SK-N-SH (cell line): ENCODE data around the gene MARS1. TPM values are rescaled to one million over a fixed set of nuclear protein-coding genes. Genes with fewer than 3 reads are reported as not detected.

ENCODE experiments used
- CTCF ChIA-PET: fragments of 300-600, 350-600 bp; formaldehyde crosslinking; extraction: SDS; loops from one replicate; lab custom pipeline; 2021; lab: Yijun Ruan, JAX
- POLR2A ChIA-PET: fragments of 350-600 bp; sonication (Branson Sonifier 250); formaldehyde crosslinking; extraction: SDS; loops from one replicate; lab custom pipeline; 2020; ENCODE audit warnings: antibody characterized with exemption, inconsistent platforms; lab: Yijun Ruan, JAX
- DNase-seq: peaks from one replicate; pipeline ENCODE4 v3.0.0; 2012
- H2AFZ ChIP-seq: fragments of 200-600 bp; sonication (generic); 2 replicates; pipeline ENCODE4 v1.8.1; 2016; ENCODE audit warnings: antibody characterized with exemption, mild to moderate bottlenecking, low read depth
- H3F3A ChIP-seq: fragments of 200-600 bp; sonication (generic); replicated peaks from 2 replicates; pipeline ENCODE3; 2016; ENCODE audit warnings: antibody characterized with exemption, mild to moderate bottlenecking; ENCODE audit not compliant: insufficient read depth
- H3K27ac ChIP-seq, 2 experiments: fragments of 200-500 bp in 1 of 2; fragments of 200-600 bp in 1 of 2; sonication (Bioruptor generic) in 1 of 2; sonication (generic), shearing (Covaris generic) in 1 of 2; 2 replicates each; pipeline versions ENCODE4 v1.5.1 to v1.6.1; 2014 to 2016; ENCODE audit warnings: low read depth in 2 of 2, inconsistent platforms in 1 of 2, low read length in 1 of 2, mild to moderate bottlenecking in 1 of 2, mixed read lengths in 1 of 2
- H3K27me3 ChIP-seq: fragments of 200-600 bp; sonication (generic), shearing (Covaris generic); 2 replicates; pipeline ENCODE4 v1.6.1; 2016; ENCODE audit warnings: mixed run types; ENCODE audit not compliant: insufficient read depth
- H3K36me3 ChIP-seq, 2 experiments: fragments of 200-500 bp in 1 of 2; fragments of 200-600 bp in 1 of 2; sonication (Bioruptor generic) in 1 of 2; sonication (generic) in 1 of 2; replicated peaks in 1 of 2; 2 replicates each; pipeline versions ENCODE3 to v1.5.1; 2014 to 2016; ENCODE audit warnings: low read length in 1 of 2, mild to moderate bottlenecking in 1 of 2; ENCODE audit not compliant: insufficient read depth in 2 of 2, control insufficient read depth in 1 of 2
- H3K4me1 ChIP-seq, 2 experiments: fragments of 200-500 bp in 1 of 2; fragments of 200-600 bp in 1 of 2; sonication (Bioruptor generic) in 1 of 2; sonication (generic), shearing (Covaris generic) in 1 of 2; 2 replicates each; pipeline versions ENCODE4 v1.5.1 to v1.6.1; 2014 to 2016; ENCODE audit warnings: low read depth in 1 of 2, low read length in 1 of 2, mixed run types in 1 of 2; ENCODE audit not compliant: insufficient read depth in 2 of 2, control insufficient read depth in 1 of 2
- H3K4me2 ChIP-seq: fragments of 200-600 bp; sonication (generic), shearing (Covaris generic); 2 replicates; pipeline ENCODE4 v1.6.1; 2017; ENCODE audit warnings: mixed run types
- H3K4me3 ChIP-seq, 2 experiments: fragments of 200-500 bp in 1 of 2; fragments of 200-600 bp in 1 of 2; sonication (Bioruptor generic) in 1 of 2; sonication (generic), shearing (Covaris generic) in 1 of 2; 2 replicates each; pipeline versions ENCODE4 v1.5.1 to v1.8.1; 2014 to 2016; ENCODE audit warnings: low read depth in 2 of 2, inconsistent platforms in 1 of 2, low read length in 1 of 2, mild to moderate bottlenecking in 1 of 2, mixed read lengths in 1 of 2, moderate library complexity in 1 of 2
- H3K79me2 ChIP-seq: fragments of 200-600 bp; sonication (generic); 2 replicates; pipeline ENCODE4 v1.8.1; 2017; ENCODE audit warnings: mild to moderate bottlenecking; ENCODE audit not compliant: insufficient read depth
- H3K9ac ChIP-seq: fragments of 200-600 bp; sonication (generic); 2 replicates; pipeline ENCODE4 v1.6.1; 2017; ENCODE audit warnings: mixed run types
- H3K9me2 ChIP-seq: fragments of 200-600 bp; sonication (generic); 2 replicates; pipeline ENCODE4 v1.6.1; 2017; ENCODE audit warnings: mixed run types
- H3K9me3 ChIP-seq: fragments of 200-600 bp; sonication (generic); 2 replicates; pipeline ENCODE4 v1.6.1; 2017; ENCODE audit warnings: mixed run types, mild to moderate bottlenecking, moderate library complexity
- H4K20me1 ChIP-seq: fragments of 200-600 bp; sonication (generic); 2 replicates; pipeline ENCODE4 v1.6.1; 2017; ENCODE audit warnings: mild to moderate bottlenecking, mixed run types; ENCODE audit not compliant: insufficient read depth
- CHD2 ChIP-seq: fragments of 150-350 bp; IDR thresholded peaks from 2 replicates; pipeline ENCODE4 v1.6.1; 2018; ENCODE audit warnings: low read length; ENCODE audit not compliant: partially characterized antibody
- ELF1 ChIP-seq: IDR thresholded peaks from 2 replicates; pipeline ENCODE4 v1.4.0; 2012
- FOSL2 ChIP-seq: IDR thresholded peaks from 2 replicates; pipeline ENCODE4 v1.4.0; 2012; ENCODE audit warnings: low read depth, mild to moderate bottlenecking, moderate library complexity, borderline replicate concordance
- GABPA ChIP-seq: IDR thresholded peaks from 2 replicates; pipeline ENCODE4 v1.4.0; 2012; ENCODE audit warnings: low read depth, mild to moderate bottlenecking
- GATA2 ChIP-seq: sonication (generic); formaldehyde crosslinking; IDR thresholded peaks from 2 replicates; pipeline ENCODE4 v1.5.0; 2020; ENCODE audit warnings: mild to moderate bottlenecking, missing genetic modification reagents
- JUND ChIP-seq: IDR thresholded peaks from 2 replicates; pipeline ENCODE4 v1.4.0; 2012
- MXI1 ChIP-seq: IDR thresholded peaks from 2 replicates; pipeline ENCODE4 v1.6.1; 2012; ENCODE audit warnings: mild to moderate bottlenecking, low read depth, low read length, improper control_type of control experiment
- POLR2AphosphoS5 ChIP-seq: IDR thresholded peaks from 2 replicates; pipeline ENCODE4 v1.6.1; 2012; ENCODE audit warnings: low read depth, low read length
- RAD21 ChIP-seq: IDR thresholded peaks from 2 replicates; pipeline ENCODE4 v1.6.1; 2012; ENCODE audit warnings: mild to moderate bottlenecking, low read length
- RCOR1 ChIP-seq: fragments of 150-350 bp; IDR thresholded peaks from 2 replicates; pipeline ENCODE4 v1.6.1; 2017; ENCODE audit warnings: antibody characterized with exemption, low read length
- RFX5 ChIP-seq: IDR thresholded peaks from 2 replicates; pipeline ENCODE4 v1.6.1; 2012; ENCODE audit warnings: mild to moderate bottlenecking, improper control_type of control experiment, low read length
- RXRA ChIP-seq: IDR thresholded peaks from 2 replicates; pipeline ENCODE4 v1.4.0; 2012; ENCODE audit warnings: low read depth, mild to moderate bottlenecking, borderline replicate concordance
- SMC3 ChIP-seq: IDR thresholded peaks from 2 replicates; pipeline ENCODE4 v1.6.1; 2012; ENCODE audit warnings: low read depth, low read length, improper control_type of control experiment
- TAF1 ChIP-seq: IDR thresholded peaks from 2 replicates; pipeline ENCODE4 v1.6.1; 2012; ENCODE audit warnings: low read depth, mild to moderate bottlenecking, low read length, moderate library complexity, borderline replicate concordance
- TCF12 ChIP-seq: IDR thresholded peaks from 2 replicates; pipeline ENCODE4 v1.4.0; 2012
- TEAD4 ChIP-seq: IDR thresholded peaks from 2 replicates; pipeline ENCODE4 v1.4.0; 2012; ENCODE audit warnings: mild to moderate bottlenecking, borderline replicate concordance; ENCODE audit not compliant: insufficient read depth
- USF1 ChIP-seq: IDR thresholded peaks from 2 replicates; pipeline ENCODE4 v1.4.0; 2012; ENCODE audit warnings: low read depth, borderline replicate concordance
- WGBS: methylation state at CpG from one replicate; pipeline ENCODE4 v1.1.6; 2017; ENCODE audit warnings: low lambda C conversion rate; 5-methylcytosine and 5-hydroxymethylcytosine counted together
- polyA plus RNA-seq, 3 experiments: library from polyadenylated mRNA; depleted of rRNA; stranded (reverse); fragments of >200 nt; gene quantifications; 2 replicates each; pipeline ENCODE4 v1.2.3, GENCODE V29; 2012
- TF ChIP-seq, protein P1 (sequence below): IDR thresholded peaks from 2 replicates; pipeline ENCODE4; 2012
- TF ChIP-seq, protein P2 (sequence below): fragments of 150-350 bp; IDR thresholded peaks from 2 replicates; pipeline ENCODE4 v1.6.1; 2016; ENCODE audit warnings: mild to moderate bottlenecking, low read depth, low read length
- TF ChIP-seq, protein P3 (sequence below): IDR thresholded peaks from 2 replicates; pipeline ENCODE4 v1.6.1; 2012; ENCODE audit warnings: mild to moderate bottlenecking, low read depth, low read length, moderate library complexity
- TF ChIP-seq, protein P4 (sequence below): IDR thresholded peaks from 2 replicates; pipeline ENCODE4 v1.4.0; 2012; ENCODE audit warnings: low read depth, borderline replicate concordance

Gene MARS1
- 158 and 193 TPM in 2 replicates for polyA plus RNA-seq (2012; rRNA removed)
- polyA plus RNA-seq (2012; cell fraction: cytosol; rRNA removed): 85.9 and 105 TPM in 2 replicates
- 685 and 718 TPM in 2 replicates for polyA plus RNA-seq (2012; cell fraction: nucleus; rRNA removed)

DNA sequence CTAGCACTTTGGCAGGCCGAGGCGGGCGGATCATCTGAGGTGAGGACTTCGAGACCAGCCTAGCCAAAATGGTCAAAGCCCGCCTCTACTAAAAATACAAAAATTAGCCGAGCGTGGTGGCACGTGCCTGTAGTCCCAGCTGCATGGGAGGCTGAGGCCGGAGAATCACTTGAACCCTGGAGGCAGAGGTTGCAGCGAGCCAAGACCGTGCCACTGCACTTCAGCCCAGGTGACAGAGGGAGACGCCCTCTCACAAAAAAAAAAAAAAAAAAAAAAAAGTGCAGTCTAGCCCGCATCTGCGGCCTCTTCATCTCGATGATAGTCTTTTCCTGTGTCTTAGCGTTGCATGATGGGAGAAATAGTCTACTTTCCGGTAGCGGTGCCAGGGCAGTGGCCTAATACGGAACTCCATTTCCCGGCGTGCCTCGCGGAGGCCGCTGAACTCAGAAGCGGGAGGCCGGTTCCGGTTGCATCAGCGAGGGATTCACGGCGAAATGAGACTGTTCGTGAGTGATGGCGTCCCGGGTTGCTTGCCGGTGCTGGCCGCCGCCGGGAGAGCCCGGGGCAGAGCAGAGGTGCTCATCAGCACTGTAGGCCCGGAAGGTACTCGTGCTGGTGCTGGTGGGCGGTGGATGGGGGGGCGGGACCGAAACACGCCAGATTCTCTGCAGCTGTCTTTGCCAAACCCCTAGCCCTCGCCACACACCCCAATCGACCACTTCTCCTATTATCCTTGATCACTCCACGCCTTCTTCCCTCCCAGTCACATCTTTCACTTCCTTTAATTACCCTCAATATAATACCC is at the start of gene MARS1:
Gene MARS1 (plus strand): TSS at position 472 of the 805 bp plus-strand sequence. CDS start 23 bp downstream, at position 495.
- H4K20me1 ChIP-seq: 0 out of 2 replicates have a peak, but pooled peaks cover 4% of the 10 kb centered on the region
- H3K79me2 ChIP-seq: peaks cover 38% of the 10 kb centered on the region
- no peaks in the 10 kb centered on the region for H3K9me3 ChIP-seq
- H3K4me3 ChIP-seq: peak within 1 kb of the TSS; percentile 77 to 100
- ChIA-PET CTCF (interaction anchor here (0.9 to 6.1 kb wide), 7 partner anchors 14 to 245 kb away, joined by 3 to 28 read pairs (median 5); partner anchors contain the start of gene GLI1), POLR2A (interaction anchor here (0.6 to 2.1 kb wide), 7 partner anchors 10 to 1528 kb away, joined by 3 to 7 read pairs (median 5); partner anchors contain the start of genes DDIT3 and LRP1)
- DNase-seq: peak; percentile 92
- 18% methylated on average over 33 of the region's 47 CpGs for WGBS
- no peaks in the 10 kb centered on the region for H3K9me2 ChIP-seq
- H3K9ac ChIP-seq: peak within 1 kb of the TSS; percentile 94
- H3F3A ChIP-seq: peaks cover 10% of the 10 kb centered on the region
- peak within 1 kb of the TSS; percentile 95 for H2AFZ ChIP-seq
- peaks cover 30 to 42% of the 10 kb centered on the region in 2 experiments for H3K36me3 ChIP-seq
- H3K4me1 ChIP-seq: peaks cover 6 to 9% of the 10 kb centered on the region in 2 experiments; a peak in 3 of 4 replicates
- H3K4me2 ChIP-seq: peak within 1 kb of the TSS; percentile 90
- H3K27me3 ChIP-seq: no peaks in the 10 kb centered on the region
- H3K27ac ChIP-seq: peak within 1 kb of the TSS; percentile 73 to 74
- TF ChIP-seq JUND (no peak), TCF12 (peak; percentile 9; the same call in 1 of the 2 replicates), POLR2AphosphoS5 (peak; percentile 83), GATA2 (CRISPR knock-in tag) (no peak), TEAD4 (no peak), RFX5 (0 out of 2 replicates have a peak, but pooled peaks have one; percentile 30), GABPA (peak; percentile 95), ELF1 (peak; percentile 83), SMC3 (no peak), USF1 (no peak), RXRA (no peak), RCOR1 (no peak), FOSL2 (no peak), MXI1 (peak; percentile 69), RAD21 (no peak), CHD2 (peak; percentile 95), TAF1 (peak; percentile 76; the same call in 1 of the 2 replicates)
- TF ChIP-seq, protein P1, sequence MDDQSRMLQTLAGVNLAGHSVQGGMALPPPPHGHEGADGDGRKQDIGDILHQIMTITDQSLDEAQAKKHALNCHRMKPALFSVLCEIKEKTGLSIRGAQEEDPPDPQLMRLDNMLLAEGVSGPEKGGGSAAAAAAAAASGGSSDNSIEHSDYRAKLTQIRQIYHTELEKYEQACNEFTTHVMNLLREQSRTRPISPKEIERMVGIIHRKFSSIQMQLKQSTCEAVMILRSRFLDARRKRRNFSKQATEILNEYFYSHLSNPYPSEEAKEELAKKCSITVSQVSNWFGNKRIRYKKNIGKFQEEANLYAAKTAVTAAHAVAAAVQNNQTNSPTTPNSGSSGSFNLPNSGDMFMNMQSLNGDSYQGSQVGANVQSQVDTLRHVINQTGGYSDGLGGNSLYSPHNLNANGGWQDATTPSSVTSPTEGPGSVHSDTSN: peak; percentile 14; the same call in 1 of the 2 replicates
- TF ChIP-seq, protein P2, sequence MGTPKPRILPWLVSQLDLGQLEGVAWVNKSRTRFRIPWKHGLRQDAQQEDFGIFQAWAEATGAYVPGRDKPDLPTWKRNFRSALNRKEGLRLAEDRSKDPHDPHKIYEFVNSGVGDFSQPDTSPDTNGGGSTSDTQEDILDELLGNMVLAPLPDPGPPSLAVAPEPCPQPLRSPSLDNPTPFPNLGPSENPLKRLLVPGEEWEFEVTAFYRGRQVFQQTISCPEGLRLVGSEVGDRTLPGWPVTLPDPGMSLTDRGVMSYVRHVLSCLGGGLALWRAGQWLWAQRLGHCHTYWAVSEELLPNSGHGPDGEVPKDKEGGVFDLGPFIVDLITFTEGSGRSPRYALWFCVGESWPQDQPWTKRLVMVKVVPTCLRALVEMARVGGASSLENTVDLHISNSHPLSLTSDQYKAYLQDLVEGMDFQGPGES: no peak
- TF ChIP-seq, protein P3, sequence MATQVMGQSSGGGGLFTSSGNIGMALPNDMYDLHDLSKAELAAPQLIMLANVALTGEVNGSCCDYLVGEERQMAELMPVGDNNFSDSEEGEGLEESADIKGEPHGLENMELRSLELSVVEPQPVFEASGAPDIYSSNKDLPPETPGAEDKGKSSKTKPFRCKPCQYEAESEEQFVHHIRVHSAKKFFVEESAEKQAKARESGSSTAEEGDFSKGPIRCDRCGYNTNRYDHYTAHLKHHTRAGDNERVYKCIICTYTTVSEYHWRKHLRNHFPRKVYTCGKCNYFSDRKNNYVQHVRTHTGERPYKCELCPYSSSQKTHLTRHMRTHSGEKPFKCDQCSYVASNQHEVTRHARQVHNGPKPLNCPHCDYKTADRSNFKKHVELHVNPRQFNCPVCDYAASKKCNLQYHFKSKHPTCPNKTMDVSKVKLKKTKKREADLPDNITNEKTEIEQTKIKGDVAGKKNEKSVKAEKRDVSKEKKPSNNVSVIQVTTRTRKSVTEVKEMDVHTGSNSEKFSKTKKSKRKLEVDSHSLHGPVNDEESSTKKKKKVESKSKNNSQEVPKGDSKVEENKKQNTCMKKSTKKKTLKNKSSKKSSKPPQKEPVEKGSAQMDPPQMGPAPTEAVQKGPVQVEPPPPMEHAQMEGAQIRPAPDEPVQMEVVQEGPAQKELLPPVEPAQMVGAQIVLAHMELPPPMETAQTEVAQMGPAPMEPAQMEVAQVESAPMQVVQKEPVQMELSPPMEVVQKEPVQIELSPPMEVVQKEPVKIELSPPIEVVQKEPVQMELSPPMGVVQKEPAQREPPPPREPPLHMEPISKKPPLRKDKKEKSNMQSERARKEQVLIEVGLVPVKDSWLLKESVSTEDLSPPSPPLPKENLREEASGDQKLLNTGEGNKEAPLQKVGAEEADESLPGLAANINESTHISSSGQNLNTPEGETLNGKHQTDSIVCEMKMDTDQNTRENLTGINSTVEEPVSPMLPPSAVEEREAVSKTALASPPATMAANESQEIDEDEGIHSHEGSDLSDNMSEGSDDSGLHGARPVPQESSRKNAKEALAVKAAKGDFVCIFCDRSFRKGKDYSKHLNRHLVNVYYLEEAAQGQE: no peak
- TF ChIP-seq, protein P4, sequence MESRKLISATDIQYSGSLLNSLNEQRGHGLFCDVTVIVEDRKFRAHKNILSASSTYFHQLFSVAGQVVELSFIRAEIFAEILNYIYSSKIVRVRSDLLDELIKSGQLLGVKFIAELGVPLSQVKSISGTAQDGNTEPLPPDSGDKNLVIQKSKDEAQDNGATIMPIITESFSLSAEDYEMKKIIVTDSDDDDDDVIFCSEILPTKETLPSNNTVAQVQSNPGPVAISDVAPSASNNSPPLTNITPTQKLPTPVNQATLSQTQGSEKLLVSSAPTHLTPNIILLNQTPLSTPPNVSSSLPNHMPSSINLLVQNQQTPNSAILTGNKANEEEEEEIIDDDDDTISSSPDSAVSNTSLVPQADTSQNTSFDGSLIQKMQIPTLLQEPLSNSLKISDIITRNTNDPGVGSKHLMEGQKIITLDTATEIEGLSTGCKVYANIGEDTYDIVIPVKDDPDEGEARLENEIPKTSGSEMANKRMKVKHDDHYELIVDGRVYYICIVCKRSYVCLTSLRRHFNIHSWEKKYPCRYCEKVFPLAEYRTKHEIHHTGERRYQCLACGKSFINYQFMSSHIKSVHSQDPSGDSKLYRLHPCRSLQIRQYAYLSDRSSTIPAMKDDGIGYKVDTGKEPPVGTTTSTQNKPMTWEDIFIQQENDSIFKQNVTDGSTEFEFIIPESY: no peak
